Mucosa of descending colon (tissue), 3 donors: ENCODE data around the gene ZSWIM5. TPM values are rescaled to one million over a fixed set of nuclear protein-coding genes. Genes with fewer than 3 reads are reported as not detected.
"Not testable (repeated sequence)": the region's sequence is repeated elsewhere in the genome, so short reads cannot be mapped to it uniquely, and the experiment has no call there.

Experiments
- ATAC-seq: fragments of 200-7000 bp; cut with Tn5 transposase; one replicate; pipeline ENCODE4 v1.9.1; 2020; ENCODE audit warnings: mild to moderate bottlenecking, moderate library complexity
- DNase-seq, 3 donors: peaks; one replicate each; pipeline ENCODE4 v3.0.0-alpha.2; 2020
- H3K36me3 ChIP-seq: fragments of 200-600 bp; one replicate; pipeline ENCODE4 v1.8.0; 2021; ENCODE audit warnings: low read depth, mild to moderate bottlenecking
- H3K4me1 ChIP-seq: fragments of 200-600 bp; one replicate; pipeline ENCODE4 v1.8.0; 2021; ENCODE audit warnings: low read depth, mild to moderate bottlenecking
- H3K4me3 ChIP-seq: fragments of 200-600 bp; one replicate; pipeline ENCODE4 v1.8.0; 2021; ENCODE audit warnings: mild to moderate bottlenecking
- H3K9me3 ChIP-seq: fragments of 200-600 bp; one replicate; pipeline ENCODE4 v1.8.0; 2021; ENCODE audit warnings: mild to moderate bottlenecking
- CTCF ChIP-seq: fragments of 200-600 bp; IDR thresholded peaks from one replicate; pipeline ENCODE4 v1.8.0; 2022; ENCODE audit warnings: antibody characterized with exemption, mild to moderate bottlenecking
- intact Hi-C, 2 donors: fragments of 100-400 bp; cut with DNase I in 1 of 2; cut with micrococcal nuclease in 1 of 2; formaldehyde crosslinking; loops; one replicate each; pipeline versions ENCODE4 v1.11.0 to v1.11.1; 2022; cut with DNase I, micrococcal nuclease
- total RNA-seq, 3 donors: library from RNA; stranded (reverse); fragmentation: NEBNext Ultra II Directional in 2 of 3; extraction: Animal tissue kit (Norgen Biotek cat#: 25700) in 2 of 3; gene quantifications; one replicate each; pipeline versions ENCODE4 v1.2.1 to v1.2.4, GENCODE V29; 2021 to 2023
- donor health status: DM: no; HTN: no; CAD: no; lungs with moderate emphysema.
- donor health status: DM: no; HTN: no; CAD: no.
- donor health status: DM: no; HTN: yes; CAD: no.

ZSWIM5 gene
- total RNA-seq, 3 donors from 2014 or later, result 6.9 to 16.5 (median 10.1) TPM

GRCh38 chr1:45225598-45225997 lies 19.2 kb upstream of the ZSWIM5 start:
- no peak for TF ChIP-seq CTCF
- intact Hi-C loops, result no loop called here
- Histone ChIP-seq H3K9me3 (no peaks in the 10 kb centered on the region), H3K36me3 (no peaks in the 10 kb centered on the region), H3K4me1 (no peaks in the 10 kb centered on the region), H3K4me3 (no peak overlapping the region)
- DNase-seq (no peak), ATAC-seq (no peak)

DNA sequence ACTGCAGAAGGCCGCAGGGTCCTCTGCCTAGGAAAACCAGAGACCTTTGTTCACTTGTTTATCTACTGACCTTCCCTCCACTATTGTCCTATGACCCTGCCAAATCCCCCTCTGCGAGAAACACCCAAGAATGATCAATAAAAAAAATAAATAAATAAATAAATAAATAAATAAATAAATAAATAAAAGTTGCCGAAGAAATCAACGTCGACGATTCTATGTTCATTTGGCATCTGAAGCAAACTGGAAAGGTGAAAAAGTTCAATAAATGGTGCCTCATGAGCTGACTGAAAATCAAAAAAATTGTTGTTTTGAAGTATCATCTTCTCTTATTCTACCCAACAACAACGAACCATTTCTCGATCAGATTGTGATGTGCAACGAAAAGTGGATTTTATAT lies 17.3 kb upstream of the ZSWIM5 start:
- H3K4me3 ChIP-seq, H3K36me3 ChIP-seq, H3K9me3 ChIP-seq, DNase-seq, intact Hi-C loops, H3K4me1 ChIP-seq, ATAC-seq: not testable (repeated sequence)

DNA sequence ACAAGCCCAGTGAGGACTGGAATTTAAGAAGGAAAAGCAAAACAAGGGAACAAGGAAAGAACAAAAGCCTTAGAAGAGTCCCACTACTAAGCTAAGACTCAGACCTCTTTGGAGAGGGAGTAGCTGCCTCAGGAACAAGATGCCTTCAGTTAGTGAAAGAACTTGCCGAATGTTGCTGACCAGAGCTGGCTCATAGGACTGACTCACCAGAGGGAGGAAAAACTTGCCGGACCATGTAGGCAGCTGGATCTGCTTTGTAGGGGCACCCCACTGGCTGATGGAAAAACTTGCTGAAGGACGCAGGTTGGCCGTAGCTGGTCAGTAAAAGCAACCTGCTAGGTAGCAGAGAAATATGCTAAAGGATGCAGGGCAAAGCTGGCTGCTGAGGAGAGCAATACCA lies 15.3 kb upstream of the ZSWIM5 start:
- Histone ChIP-seq H3K36me3 (no peaks in the 10 kb centered on the region), H3K4me1 (no peaks in the 10 kb centered on the region), H3K4me3 (no peak overlapping the region), H3K9me3 (no peaks in the 10 kb centered on the region)
- intact Hi-C loops, result no loop called here
- no peak for ATAC-seq
- DNase-seq, result no peak
- TF ChIP-seq CTCF, result no peak

DNA sequence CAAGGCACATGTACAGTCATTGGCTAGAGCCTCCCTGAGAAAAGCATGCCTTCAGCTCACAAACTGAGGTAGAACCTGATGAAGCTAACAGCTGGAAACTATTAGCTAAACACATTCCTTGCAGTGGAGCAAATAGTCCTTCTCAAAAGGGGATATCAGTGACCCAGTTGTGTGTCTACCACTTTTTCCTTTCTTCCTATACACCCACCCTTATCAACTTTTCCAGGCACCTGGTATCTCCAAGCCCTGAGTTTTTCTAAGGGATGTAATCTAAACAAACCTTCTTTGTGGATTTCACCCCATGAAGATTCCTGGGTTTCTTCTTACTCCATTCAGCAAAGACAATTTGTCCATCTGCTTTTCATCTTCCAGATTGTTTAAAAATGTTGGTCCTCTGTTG lies 10.5 kb upstream of the ZSWIM5 start:
- H3K4me1 ChIP-seq, result no peaks in the 10 kb centered on the region
- no peak for TF ChIP-seq CTCF
- no peaks in the 10 kb centered on the region for H3K36me3 ChIP-seq
- no peak overlapping the region for H3K4me3 ChIP-seq
- H3K9me3 ChIP-seq, result no peaks in the 10 kb centered on the region
- no peak for DNase-seq
- ATAC-seq, result no peak
- intact Hi-C loops, result no loop called here

GRCh38 chr1:45216200-45216541 lies 9.8 kb upstream of the ZSWIM5 start:
- Histone ChIP-seq H3K4me3 (no peak overlapping the region), H3K9me3 (no peaks in the 10 kb centered on the region), H3K36me3 (no peaks in the 10 kb centered on the region), H3K4me1 (no peaks in the 10 kb centered on the region)
- no peak for DNase-seq
- no peak for ATAC-seq
- no peak for TF ChIP-seq CTCF
- intact Hi-C loops, result no loop called here

- intact Hi-C loops, result no loop called here
- Histone ChIP-seq H3K36me3 (no peaks in the 10 kb centered on the region), H3K4me3 (no peak overlapping the region), H3K4me1 (no peaks in the 10 kb centered on the region), H3K9me3 (no peaks in the 10 kb centered on the region)
- ATAC-seq, result no peak
- DNase-seq, result no peak
- TF ChIP-seq CTCF, result no peak
Measured at GRCh38 chr1:45215485-45216199, 9.2 kb upstream of the ZSWIM5 start.
